Measurements from ENCODE around the gene TCF15. TPM values are rescaled to one million over a fixed set of nuclear protein-coding genes. Genes with fewer than 3 reads are reported as not detected.
"Not testable (repeated sequence)": the region's sequence is repeated elsewhere in the genome, so short reads cannot be mapped to it uniquely, and the experiment has no call there.

The TCF15 gene
- polyA plus RNA-seq, 1 donor, result 4.5 TPM

GRCh38 chr20:609371-609964, 641 bp downstream of the TCF15 start:
- no peak for DNase-seq

GRCh38 chr20:608970-609369, 1.1 kb downstream of the TCF15 start:
- no peak for DNase-seq

GRCh38 chr20:607476-607875, 2.6 kb downstream of the TCF15 start:
- no peak for DNase-seq

- DNase-seq, result no peak
Observed at GRCh38 chr20:605237-605636, 4.9 kb downstream of the TCF15 start.

- no peak for DNase-seq
Observed at GRCh38 chr20:603116-603640, 6.9 kb downstream of the TCF15 start.

GRCh38 chr20:602111-602970, 7.8 kb downstream of the TCF15 start:
- no peak for DNase-seq

GRCh38 chr20:600736-601135, 9.4 kb downstream of the TCF15 start:
- DNase-seq, result no peak

GRCh38 chr20:600141-600540, 10.0 kb downstream of the TCF15 start:
- no peak for DNase-seq

GRCh38 chr20:598133-598850, 11.8 kb downstream of the TCF15 start:
- DNase-seq, result no peak

GRCh38 chr20:597560-597959, 12.5 kb downstream of the TCF15 start:
- no peak for DNase-seq

GRCh38 chr20:595330-596308, 14.5 kb downstream of the TCF15 start:
- DNase-seq, result peak; percentile 85

GRCh38 chr20:592506-592905, 17.6 kb downstream of the TCF15 start:
- no peak for DNase-seq

GRCh38 chr20:591941-592340, 18.2 kb downstream of the TCF15 start:
- no peak for DNase-seq

GRCh38 chr20:588932-589672, 21.0 kb downstream of the TCF15 start:
- no peak for DNase-seq

- DNase-seq, result no peak
Observed at GRCh38 chr20:588476-588875, 21.6 kb downstream of the TCF15 start.

GRCh38 chr20:584971-585301, 25.2 kb downstream of the TCF15 start:
- DNase-seq, result no peak

- DNase-seq, result no peak
Observed at GRCh38 chr20:584161-584970, 25.7 kb downstream of the TCF15 start.

- no peak for DNase-seq
Observed at GRCh38 chr20:582204-582603, 27.9 kb downstream of the TCF15 start.

- not testable (repeated sequence) for DNase-seq
Observed at GRCh38 chr20:578940-579690, 31.0 kb downstream of the TCF15 start.

All from hindlimb muscle (tissue), 1 donor.